ENCODE measurements around the gene GCN1.

- no peak for TF ChIP-seq CTCF (IDR thresholded peaks at IDR 0.05; ENCODE audit: low read depth, low read length)
- TF ChIP-seq EZH2phosphoT487 (IDR thresholded peaks at IDR 0.05; ENCODE audit: low read depth) = no peak
These were observed 20.8 kb upstream of the GCN1 start for GRCh38 chr12:120215357-120215735.

Measured in OCI-LY3 (cell line).